Measurements from ENCODE around the gene RASGRF2.

RASGRF2 gene

GRCh38 chr5:80962630-80963520 lies 2.7 kb downstream of the RASGRF2 start:
- DNase-seq (ENCODE audit: low read depth): no peak
- in situ Hi-C loops (cut with HindIII; ENCODE audit: low sequenced_read_pairs): no loop called here
- no peak for TF ChIP-seq CTCF (IDR thresholded peaks at IDR 0.05; ENCODE audit: low read depth, low read length, missing control alignments)
- H3K4me3 ChIP-seq (ENCODE audit: low read depth, low read length): peak overlapping the region; percentile 4

GRCh38 chr5:80963521-80963895 lies 3.3 kb downstream of the RASGRF2 start:
- TF ChIP-seq CTCF (IDR thresholded peaks at IDR 0.05; ENCODE audit: low read depth, low read length, missing control alignments): no peak
- no peak for DNase-seq (ENCODE audit: low read depth)
- H3K4me3 ChIP-seq (ENCODE audit: low read depth, low read length): no peak overlapping the region
- in situ Hi-C loops (cut with HindIII; ENCODE audit: low sequenced_read_pairs): no loop called here

GRCh38 chr5:80963966-80964481 lies 3.9 kb downstream of the RASGRF2 start:
- no peak overlapping the region for H3K4me3 ChIP-seq (ENCODE audit: low read depth, low read length)
- in situ Hi-C loops (cut with HindIII; ENCODE audit: low sequenced_read_pairs): no loop called here
- no peak for DNase-seq (ENCODE audit: low read depth)
- TF ChIP-seq CTCF (IDR thresholded peaks at IDR 0.05; ENCODE audit: low read depth, low read length, missing control alignments): no peak

GRCh38 chr5:80964491-80964890 lies 4.3 kb downstream of the RASGRF2 start:
- no peak overlapping the region for H3K4me3 ChIP-seq (ENCODE audit: low read depth, low read length)
- in situ Hi-C loops (cut with HindIII; ENCODE audit: low sequenced_read_pairs): no loop called here

GRCh38 chr5:80964919-80965318 lies 4.8 kb downstream of the RASGRF2 start:
- in situ Hi-C loops (cut with HindIII; ENCODE audit: low sequenced_read_pairs): no loop called here
- no peak for DNase-seq (ENCODE audit: low read depth)
- no peak overlapping the region for H3K4me3 ChIP-seq (ENCODE audit: low read depth, low read length)
- TF ChIP-seq CTCF (IDR thresholded peaks at IDR 0.05; ENCODE audit: low read depth, low read length, missing control alignments): no peak

More at GRCh38 chr5:80964491-80964890, 4.3 kb downstream of the RASGRF2 start:
- no peak for TF ChIP-seq CTCF (IDR thresholded peaks at IDR 0.05; ENCODE audit: low read depth, low read length, missing control alignments)
- DNase-seq (ENCODE audit: low read depth): no peak

GRCh38 chr5:80967500-80968181 lies 7.5 kb downstream of the RASGRF2 start:
- in situ Hi-C loops (cut with HindIII; ENCODE audit: low sequenced_read_pairs): no loop called here

More at GRCh38 chr5:80967500-80968181, 7.5 kb downstream of the RASGRF2 start:
- peak; percentile 62 for DNase-seq (ENCODE audit: low read depth)
- TF ChIP-seq CTCF (IDR thresholded peaks at IDR 0.05; ENCODE audit: low read depth, low read length, missing control alignments): no peak
- H3K4me3 ChIP-seq (ENCODE audit: low read depth, low read length): no peak overlapping the region
